SJSA1 (cell line): ENCODE data around the gene ARHGEF39. TPM values are rescaled to one million over a fixed set of nuclear protein-coding genes. Genes with fewer than 3 reads are reported as not detected.

ENCODE experiments used
- DNase-seq, 2 experiments: peaks; one replicate each; pipeline ENCODE4 v3.0.0-alpha.2; 2015 to 2020; ENCODE audit warnings: low spot score in 2 of 2, low read depth in 1 of 2
- H3K27ac ChIP-seq: fragments of 250-450 bp; sonication (Bioruptor Pico); 2 replicates; pipeline ENCODE4 v1.5.1; 2020; ENCODE audit warnings: mild to moderate bottlenecking, moderate library complexity
- H3K27me3 ChIP-seq: fragments of 250-450 bp; sonication (Bioruptor Pico); replicated peaks from 2 replicates; pipeline ENCODE4 v1.5.1; 2020; ENCODE audit warnings: mild to moderate bottlenecking, moderate library complexity
- H3K36me3 ChIP-seq: fragments of 250-450 bp; sonication (Bioruptor Pico); 2 replicates; pipeline ENCODE4 v1.5.1; 2020; ENCODE audit warnings: mild to moderate bottlenecking
- H3K4me1 ChIP-seq: fragments of 250-450 bp; sonication (Bioruptor Pico); replicated peaks from 2 replicates; pipeline ENCODE4 v1.6.1; 2021; ENCODE audit warnings: mild to moderate bottlenecking
- H3K4me3 ChIP-seq: fragments of 250-450 bp; sonication (Bioruptor Pico); 2 replicates; pipeline ENCODE4 v1.5.1; 2020; ENCODE audit warnings: mild to moderate bottlenecking
- H3K9me3 ChIP-seq: fragments of 250-450 bp; sonication (Bioruptor Pico); replicated peaks from 2 replicates; pipeline ENCODE4 v1.5.1; 2020; ENCODE audit warnings: mild to moderate bottlenecking
- total RNA-seq: library from RNA; depleted of rRNA; stranded (reverse); fragments of >200 nt; shearing (Covaris generic); gene quantifications from 2 replicates; pipeline ENCODE4 v1.2.3, GENCODE V29; 2014; rRNA removed

ARHGEF39 gene
- total RNA-seq = 0.41 and 1.9 TPM in 2 replicates

- peaks cover 23% of the 10 kb centered on the region for H3K4me1 ChIP-seq
- no peaks in the 10 kb centered on the region for H3K9me3 ChIP-seq
- peaks cover 19% of the 10 kb centered on the region for H3K36me3 ChIP-seq
- no peaks in the 10 kb centered on the region for H3K27me3 ChIP-seq
- peak within 1 kb of the TSS; percentile 47 for H3K4me3 ChIP-seq
- peak within 1 kb of the TSS; percentile 87 for H3K27ac ChIP-seq
- peak; percentile 76 to 77 for DNase-seq
These were observed at the start of gene ARHGEF39 for GRCh38 chr9:35664531-35665470. Gene ARHGEF39 (minus strand): TSS chr9:35665195. CDS start chr9:35665169, 26 bp downstream.

GRCh38 chr9:35714123-35714522, 49.1 kb upstream of the ARHGEF39 start:
- H3K36me3 ChIP-seq = peaks cover 78% of the 10 kb centered on the region
- no peaks in the 10 kb centered on the region for H3K9me3 ChIP-seq
- H3K27me3 ChIP-seq = no peaks in the 10 kb centered on the region
- H3K4me1 ChIP-seq = no peaks in the 10 kb centered on the region
- DNase-seq = no peak
- H3K27ac ChIP-seq = no peak overlapping the region
- no peak overlapping the region for H3K4me3 ChIP-seq

GRCh38 chr9:35713578-35713977, 48.6 kb upstream of the ARHGEF39 start:
- Histone ChIP-seq H3K27me3 (no peaks in the 10 kb centered on the region), H3K27ac (no peak overlapping the region), H3K4me1 (no peaks in the 10 kb centered on the region), H3K4me3 (no peak overlapping the region), H3K9me3 (no peaks in the 10 kb centered on the region), H3K36me3 (peaks cover 78% of the 10 kb centered on the region)
- no peak for DNase-seq

DNA sequence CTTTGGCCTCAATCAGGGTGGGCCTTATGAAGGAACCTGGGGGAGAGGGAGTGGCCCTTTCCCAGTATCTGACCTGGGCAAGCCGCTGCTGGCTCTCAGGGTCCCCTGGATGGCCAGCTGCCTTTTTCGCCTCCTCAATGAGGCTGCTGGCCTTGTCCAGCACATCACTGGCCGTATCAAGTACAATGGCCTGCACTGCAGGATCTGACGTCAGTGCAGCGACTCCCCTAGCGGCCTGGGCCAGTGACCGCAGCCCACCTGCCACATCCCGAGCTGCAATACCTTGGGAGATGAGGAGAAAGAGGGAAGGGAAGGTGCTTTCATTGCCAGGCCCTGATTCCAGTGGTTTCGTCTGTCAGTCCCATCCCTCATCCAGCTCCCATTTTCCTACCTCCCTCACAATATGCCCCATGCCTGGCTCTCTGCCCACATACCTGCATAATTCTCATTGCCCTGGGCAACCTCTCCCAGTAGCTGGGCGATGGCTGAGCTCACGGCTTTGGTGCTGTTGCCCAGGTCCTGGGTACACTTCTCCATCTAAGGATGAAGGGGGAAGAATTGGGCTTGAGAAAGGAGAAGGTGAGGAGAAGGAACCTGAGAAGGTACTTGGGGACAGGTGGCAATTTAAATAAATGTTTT, 47.9 kb upstream of the ARHGEF39 start:
- no peak overlapping the region for H3K27ac ChIP-seq
- no peak for DNase-seq
- no peak overlapping the region for H3K4me3 ChIP-seq
- H3K4me1 ChIP-seq = no peaks in the 10 kb centered on the region
- H3K36me3 ChIP-seq = peaks cover 78% of the 10 kb centered on the region
- no peaks in the 10 kb centered on the region for H3K27me3 ChIP-seq
- H3K9me3 ChIP-seq = no peaks in the 10 kb centered on the region

- H3K9me3 ChIP-seq = no peaks in the 10 kb centered on the region
- H3K27me3 ChIP-seq = no peaks in the 10 kb centered on the region
- H3K4me3 ChIP-seq = no peak overlapping the region
- peaks cover 79% of the 10 kb centered on the region for H3K36me3 ChIP-seq
- no peaks in the 10 kb centered on the region for H3K4me1 ChIP-seq
- no peak overlapping the region for H3K27ac ChIP-seq
- DNase-seq = no peak
These were observed 46.8 kb upstream of the ARHGEF39 start for GRCh38 chr9:35711501-35712428.

- DNase-seq = no peak
- Histone ChIP-seq H3K4me3 (no peak overlapping the region), H3K27ac (no peak overlapping the region), H3K4me1 (no peaks in the 10 kb centered on the region), H3K36me3 (peaks cover 81% of the 10 kb centered on the region), H3K27me3 (no peaks in the 10 kb centered on the region), H3K9me3 (no peaks in the 10 kb centered on the region)
These were observed 46.0 kb upstream of the ARHGEF39 start for GRCh38 chr9:35710818-35711500.

GRCh38 chr9:35708146-35708545, 43.2 kb upstream of the ARHGEF39 start:
- Histone ChIP-seq H3K4me1 (no peaks in the 10 kb centered on the region), H3K27ac (no peak overlapping the region), H3K9me3 (no peaks in the 10 kb centered on the region), H3K4me3 (no peak overlapping the region), H3K27me3 (no peaks in the 10 kb centered on the region), H3K36me3 (peaks cover 79% of the 10 kb centered on the region)
- no peak for DNase-seq

GRCh38 chr9:35706951-35707350, 42.0 kb upstream of the ARHGEF39 start:
- no peak overlapping the region for H3K4me3 ChIP-seq
- H3K4me1 ChIP-seq = no peaks in the 10 kb centered on the region
- peaks cover 85% of the 10 kb centered on the region for H3K36me3 ChIP-seq
- H3K27me3 ChIP-seq = no peaks in the 10 kb centered on the region
- no peaks in the 10 kb centered on the region for H3K9me3 ChIP-seq
- no peak for DNase-seq
- no peak overlapping the region for H3K27ac ChIP-seq

DNA sequence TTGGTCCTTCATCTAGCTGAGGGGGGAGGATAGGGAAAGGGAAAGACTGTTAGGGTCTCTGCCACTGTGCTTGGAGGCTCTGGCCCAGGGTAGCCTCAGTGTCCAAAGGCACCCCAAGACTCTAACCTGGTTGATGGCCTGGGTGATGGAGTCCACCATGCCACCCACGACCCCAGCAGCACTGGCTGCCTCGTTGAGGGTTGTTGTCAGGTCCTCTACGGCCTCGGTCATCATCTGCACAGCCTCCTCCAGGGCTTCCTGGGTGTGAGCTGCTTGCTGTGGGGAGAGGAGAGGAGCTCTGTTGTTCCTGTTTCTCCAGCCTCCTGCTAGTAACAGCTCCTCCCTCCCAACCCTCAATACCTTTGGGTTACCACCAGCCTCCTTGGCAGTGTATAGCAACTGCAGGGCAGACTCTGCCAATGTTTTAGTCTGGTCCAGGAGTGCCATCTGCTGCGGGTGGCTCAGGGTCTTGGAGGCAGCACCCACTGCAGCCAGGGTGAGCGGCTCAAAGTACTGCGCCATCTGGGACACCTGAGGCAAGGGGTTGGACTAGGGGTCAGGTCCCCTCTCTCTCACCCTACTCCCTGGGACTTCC, 40.9 kb upstream of the ARHGEF39 start:
- Histone ChIP-seq H3K4me3 (no peak overlapping the region), H3K4me1 (no peaks in the 10 kb centered on the region), H3K27me3 (no peaks in the 10 kb centered on the region), H3K36me3 (peaks cover 87% of the 10 kb centered on the region), H3K27ac (no peak overlapping the region), H3K9me3 (no peaks in the 10 kb centered on the region)
- DNase-seq = no peak

- H3K36me3 ChIP-seq = peaks cover 87% of the 10 kb centered on the region
- no peak overlapping the region for H3K4me3 ChIP-seq
- H3K4me1 ChIP-seq = no peaks in the 10 kb centered on the region
- no peaks in the 10 kb centered on the region for H3K27me3 ChIP-seq
- H3K9me3 ChIP-seq = no peaks in the 10 kb centered on the region
- DNase-seq = no peak
- no peak overlapping the region for H3K27ac ChIP-seq
These were observed 40.4 kb upstream of the ARHGEF39 start for GRCh38 chr9:35705372-35705771.

DNA sequence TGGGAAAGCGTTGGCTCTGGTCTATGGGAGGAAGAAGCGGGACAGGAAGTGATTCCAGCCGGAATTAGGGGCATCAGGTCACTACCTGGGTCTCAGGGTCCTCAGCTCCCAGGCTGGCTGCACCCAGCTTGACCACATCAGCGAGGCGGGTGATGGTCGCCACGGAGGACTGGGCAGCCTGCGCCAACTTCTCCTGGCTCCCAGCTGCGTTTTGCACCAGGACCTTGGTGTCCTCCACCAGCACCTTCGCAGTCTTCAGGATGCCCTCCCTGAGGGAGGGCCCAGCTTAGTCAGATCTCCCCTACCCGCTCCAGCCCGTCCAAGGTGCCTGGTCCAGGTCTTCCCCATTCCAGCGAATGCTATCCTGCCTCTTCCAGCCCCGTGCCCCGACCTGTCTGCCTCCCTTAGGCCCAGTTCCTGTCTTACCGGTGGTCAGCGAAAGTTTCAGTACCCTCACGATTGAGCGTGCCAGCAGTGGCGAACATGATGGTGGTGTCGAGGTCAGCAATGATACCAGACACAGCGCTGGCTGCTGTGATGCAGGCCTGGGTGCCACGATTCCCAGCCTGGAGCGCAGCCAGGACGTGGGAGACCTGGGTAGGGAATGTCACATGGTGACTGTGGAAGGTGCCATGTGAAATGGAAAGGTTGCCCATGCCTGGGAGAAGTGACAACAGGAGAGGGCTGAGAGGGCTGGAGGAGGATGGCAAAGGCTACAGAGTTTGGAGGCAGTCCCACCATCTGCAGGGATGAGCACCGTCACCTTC, 39.1 kb upstream of the ARHGEF39 start:
- Histone ChIP-seq H3K9me3 (no peaks in the 10 kb centered on the region), H3K36me3 (peaks cover 94% of the 10 kb centered on the region), H3K27me3 (no peaks in the 10 kb centered on the region), H3K4me3 (no peak overlapping the region), H3K4me1 (no peaks in the 10 kb centered on the region), H3K27ac (no peak overlapping the region)
- DNase-seq = no peak

DNA sequence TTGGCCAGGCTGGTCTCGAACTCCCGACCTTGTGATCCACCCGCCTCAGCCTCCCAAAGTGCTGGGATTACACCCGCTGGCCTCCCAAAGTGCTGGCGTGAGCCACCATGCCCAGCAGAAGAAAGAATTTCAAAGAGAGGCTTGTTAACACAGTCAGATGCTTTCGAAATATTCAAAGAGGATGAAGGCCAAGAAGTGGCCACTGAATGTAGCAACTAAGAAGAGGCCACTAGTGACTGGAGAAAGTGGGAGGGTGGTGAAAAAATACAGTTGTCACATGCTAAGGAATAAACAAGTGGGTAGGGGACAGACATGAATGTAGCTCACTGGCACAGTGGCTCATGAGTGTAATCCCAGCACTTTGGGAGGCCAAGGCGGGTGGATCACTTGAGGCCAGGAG, 37.7 kb upstream of the ARHGEF39 start:
- DNase-seq = no peak
- no peaks in the 10 kb centered on the region for H3K27me3 ChIP-seq
- H3K4me1 ChIP-seq = no peaks in the 10 kb centered on the region
- no peak overlapping the region for H3K27ac ChIP-seq
- H3K4me3 ChIP-seq = no peak overlapping the region
- peaks cover 88% of the 10 kb centered on the region for H3K36me3 ChIP-seq
- H3K9me3 ChIP-seq = no peaks in the 10 kb centered on the region
